CD14-positive monocyte (primary cell): ENCODE results near the gene MARCHF3. TPM values are rescaled to one million over a fixed set of nuclear protein-coding genes. Genes with fewer than 3 reads are reported as not detected.

Source experiments
- DNase-seq, 3 donors: peaks; one replicate each; pipeline ENCODE4 v3.0.0-alpha.2; 2011 to 2022
- H2AFZ ChIP-seq: 2 replicates; pipeline ENCODE4 v1.6.0; 2012; ENCODE audit warnings: mild to moderate bottlenecking, low read depth, low read length, inconsistent platforms; ENCODE audit not compliant: insufficient read depth, poor library complexity, severe bottlenecking
- H3K27ac ChIP-seq, 2 donors: 1 replicate in 1 of 2; 2 replicates in 1 of 2; pipeline ENCODE4 v1.5.1; 2012 to 2013; ENCODE audit warnings: low read length in 2 of 2, control low read depth in 1 of 2, inconsistent platforms in 1 of 2, low read depth in 1 of 2, mild to moderate bottlenecking in 1 of 2
- H3K27me3 ChIP-seq, 2 donors: one replicate each; pipeline versions ENCODE4 v1.6.0 to v1.6.1; 2011 to 2013; ENCODE audit warnings: low read length in 2 of 2; ENCODE audit not compliant: control insufficient read depth in 2 of 2, insufficient read depth in 2 of 2
- H3K36me3 ChIP-seq, 2 donors: replicated peaks in 1 of 2; 1 replicate in 1 of 2; 2 replicates in 1 of 2; pipeline versions ENCODE4 v1.5.1 to v1.6.1; 2012 to 2013; ENCODE audit warnings: low read length in 2 of 2, control low read depth in 1 of 2, inconsistent platforms in 1 of 2, mild to moderate bottlenecking in 1 of 2; ENCODE audit not compliant: insufficient read depth in 2 of 2, control insufficient read depth in 1 of 2
- H3K4me1 ChIP-seq, 2 donors: 1 replicate in 1 of 2; 2 replicates in 1 of 2; pipeline versions ENCODE4 v1.5.1 to v1.6.1; 2012 to 2013; ENCODE audit warnings: low read length in 2 of 2, control low read depth in 1 of 2, inconsistent platforms in 1 of 2, mild to moderate bottlenecking in 1 of 2, moderate library complexity in 1 of 2; ENCODE audit not compliant: insufficient read depth in 2 of 2, control insufficient read depth in 1 of 2
- H3K4me2 ChIP-seq: replicated peaks from 2 replicates; pipeline ENCODE3; 2012; ENCODE audit warnings: low read length, moderate library complexity, mild to moderate bottlenecking; ENCODE audit not compliant: poor library complexity, severe bottlenecking; ENCODE audit errors: extremely low read depth
- H3K4me3 ChIP-seq, 3 experiments: fragments of 200-600 bp in 1 of 3; sonication (generic) in 1 of 3; replicated peaks in 1 of 3; 1 replicate in 2 of 3; 2 replicates in 1 of 3; pipeline ENCODE4 v1.5.1; 2011 to 2013; ENCODE audit warnings: low read length in 3 of 3, mild to moderate bottlenecking in 3 of 3, control low read depth in 2 of 3, low read depth in 2 of 3, inconsistent platforms in 1 of 3, moderate library complexity in 1 of 3
- H3K79me2 ChIP-seq: 2 replicates; pipeline ENCODE4 v1.6.0; 2012; ENCODE audit warnings: mild to moderate bottlenecking, control low read depth, inconsistent platforms, low read length, moderate library complexity; ENCODE audit not compliant: insufficient read depth
- H3K9ac ChIP-seq: 2 replicates; pipeline ENCODE4 v1.6.0; 2017; ENCODE audit warnings: low read length, mild to moderate bottlenecking; ENCODE audit not compliant: insufficient read depth, poor library complexity, severe bottlenecking
- H3K9me3 ChIP-seq, 2 donors: replicated peaks in 1 of 2; 1 replicate in 1 of 2; 2 replicates in 1 of 2; pipeline versions ENCODE4 v1.5.1 to v1.6.1; 2012 to 2013; ENCODE audit warnings: low read length in 2 of 2, control low read depth in 1 of 2; ENCODE audit not compliant: control insufficient read depth in 1 of 2, insufficient read depth in 1 of 2
- H4K20me1 ChIP-seq: 2 replicates; pipeline ENCODE4 v1.6.0; 2012; ENCODE audit warnings: mild to moderate bottlenecking, low read length, control low read depth, moderate library complexity; ENCODE audit not compliant: insufficient read depth
- H3K27ac Mint-ChIP-seq, 7 donors: one replicate each; pipeline ENCODE4 v1.8.0; 2020; ENCODE audit warnings: mild to moderate bottlenecking in 7 of 7, mixed read lengths in 7 of 7, moderate library complexity in 6 of 7, inconsistent platforms in 2 of 7
- H3K27me3 Mint-ChIP-seq, 3 donors: one replicate each; pipeline ENCODE4 v1.8.0; 2021 to 2022; ENCODE audit warnings: low read depth in 3 of 3, mild to moderate bottlenecking in 3 of 3, mixed read lengths in 3 of 3, moderate library complexity in 3 of 3, inconsistent platforms in 1 of 3
- H3K36me3 Mint-ChIP-seq, 2 donors: one replicate each; pipeline ENCODE4 v1.8.0; 2020; ENCODE audit warnings: mixed read lengths in 2 of 2, inconsistent platforms in 1 of 2, mild to moderate bottlenecking in 1 of 2
- H3K4me1 Mint-ChIP-seq: one replicate; pipeline ENCODE4 v1.8.0; 2020; ENCODE audit warnings: mild to moderate bottlenecking, mixed read lengths
- H3K4me3 Mint-ChIP-seq, 2 donors: one replicate each; pipeline ENCODE4 v1.8.0; 2020; ENCODE audit warnings: mild to moderate bottlenecking in 2 of 2, mixed read lengths in 2 of 2, moderate library complexity in 1 of 2
- H3K9me3 Mint-ChIP-seq, 7 donors: one replicate each; pipeline ENCODE4 v1.8.0; 2020 to 2022; ENCODE audit warnings: mixed read lengths in 7 of 7, mild to moderate bottlenecking in 6 of 7, moderate library complexity in 6 of 7, inconsistent platforms in 2 of 7
- WGBS: methylation state at CpG from one replicate; pipeline ENCODE4 v1.1.5; 2013; ENCODE audit warnings: missing lambda C conversion rate; ENCODE audit not compliant: insufficient coverage; 5-methylcytosine and 5-hydroxymethylcytosine counted together
- intact Hi-C, 2 donors: fragments of 100-400 bp; cut with micrococcal nuclease; formaldehyde crosslinking; loops; one replicate each; pipeline versions ENCODE4 v1.15.0 to v1.15.1; 2023
- polyA plus RNA-seq, 3 donors: library from polyadenylated mRNA; depleted of rRNA in 1 of 3; unstranded in 2 of 3; stranded (reverse) in 1 of 3; fragments of 300-500 nt in 2 of 3; fragments of >200 nt in 1 of 3; fragmentation: Illumina TruSeq in 2 of 3; gene quantifications; 1 replicate in 2 of 3; 2 replicates in 1 of 3; pipeline ENCODE4 v1.2.3, GENCODE V29; 2012 to 2021
- TF ChIP-seq, protein P1 (sequence below): fragments of 200-600 bp; IDR thresholded peaks from one replicate; pipeline ENCODE4 v1.8.0; 2022; ENCODE audit warnings: antibody characterized with exemption, mild to moderate bottlenecking

MARCHF3 gene
- polyA plus RNA-seq, 3 donors: 0.88 to 1.6 (median 0.96) TPM

DNA sequence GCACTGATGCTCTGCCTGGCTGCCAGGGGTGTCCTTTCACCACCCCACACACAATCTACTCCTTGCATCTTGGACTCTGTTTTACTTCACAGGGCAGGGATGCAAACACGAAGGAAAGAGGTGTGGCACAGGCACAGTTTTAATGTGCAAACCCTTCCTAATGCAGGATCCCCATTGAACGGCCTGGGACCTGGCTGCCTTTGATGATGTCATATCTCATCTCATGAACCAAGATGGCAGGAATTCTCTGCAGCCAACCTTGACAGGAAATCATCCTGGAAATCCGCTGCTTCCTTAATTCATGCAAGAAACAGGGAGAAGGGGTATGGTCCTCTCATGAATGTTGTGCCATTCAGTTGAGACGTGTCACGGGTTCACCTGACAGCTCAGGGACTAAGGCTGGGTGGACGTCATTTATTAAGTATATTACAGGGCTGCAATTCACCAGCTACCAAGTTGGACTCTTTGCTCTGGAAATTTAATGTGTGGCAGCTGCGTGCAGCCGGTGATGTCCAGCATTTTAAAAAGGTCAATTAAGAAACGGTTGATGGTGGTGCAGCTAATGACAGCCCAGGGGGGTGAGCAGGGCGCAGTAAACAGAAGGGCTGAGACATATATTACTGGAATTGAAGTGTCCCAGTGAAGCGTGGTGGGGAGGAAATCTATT, 161.9 kb downstream of the MARCHF3 start:
- H3K27me3 ChIP-seq: peaks cover 0 to 8% of the 10 kb centered on the region in 2 donors
- H3K4me3 ChIP-seq: no peak overlapping the region
- peak overlapping the region; percentile 21 for H3K9ac ChIP-seq
- H3K4me1 ChIP-seq: peaks cover 18 to 27% of the 10 kb centered on the region in 2 donors
- Mint-ChIP-seq H3K9me3 (peaks cover 0 to 6% (median 0%) of the 10 kb centered on the region in 7 donors), H3K36me3 (peaks cover 17 to 51% of the 10 kb centered on the region in 2 donors), H3K4me1 (peaks cover 26% of the 10 kb centered on the region), H3K27me3 (peaks cover 6 to 21% (median 7%) of the 10 kb centered on the region in 3 donors), H3K4me3 (no peak overlapping the region), H3K27ac (no peak overlapping the region)
- H3K36me3 ChIP-seq: peaks cover 0 to 12% of the 10 kb centered on the region in 2 donors
- WGBS: 57% methylated on average over 11 of the region's 11 CpGs
- no peak overlapping the region for H2AFZ ChIP-seq
- no peaks in the 10 kb centered on the region for H3K79me2 ChIP-seq
- H3K9me3 ChIP-seq: no peaks in the 10 kb centered on the region
- intact Hi-C loops: no loop called here
- no peaks in the 10 kb centered on the region for H4K20me1 ChIP-seq
- no peak overlapping the region for H3K4me2 ChIP-seq
- no peak overlapping the region for H3K27ac ChIP-seq
- no peak for DNase-seq
- TF ChIP-seq, protein P1, sequence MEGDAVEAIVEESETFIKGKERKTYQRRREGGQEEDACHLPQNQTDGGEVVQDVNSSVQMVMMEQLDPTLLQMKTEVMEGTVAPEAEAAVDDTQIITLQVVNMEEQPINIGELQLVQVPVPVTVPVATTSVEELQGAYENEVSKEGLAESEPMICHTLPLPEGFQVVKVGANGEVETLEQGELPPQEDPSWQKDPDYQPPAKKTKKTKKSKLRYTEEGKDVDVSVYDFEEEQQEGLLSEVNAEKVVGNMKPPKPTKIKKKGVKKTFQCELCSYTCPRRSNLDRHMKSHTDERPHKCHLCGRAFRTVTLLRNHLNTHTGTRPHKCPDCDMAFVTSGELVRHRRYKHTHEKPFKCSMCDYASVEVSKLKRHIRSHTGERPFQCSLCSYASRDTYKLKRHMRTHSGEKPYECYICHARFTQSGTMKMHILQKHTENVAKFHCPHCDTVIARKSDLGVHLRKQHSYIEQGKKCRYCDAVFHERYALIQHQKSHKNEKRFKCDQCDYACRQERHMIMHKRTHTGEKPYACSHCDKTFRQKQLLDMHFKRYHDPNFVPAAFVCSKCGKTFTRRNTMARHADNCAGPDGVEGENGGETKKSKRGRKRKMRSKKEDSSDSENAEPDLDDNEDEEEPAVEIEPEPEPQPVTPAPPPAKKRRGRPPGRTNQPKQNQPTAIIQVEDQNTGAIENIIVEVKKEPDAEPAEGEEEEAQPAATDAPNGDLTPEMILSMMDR: no peak

DNA sequence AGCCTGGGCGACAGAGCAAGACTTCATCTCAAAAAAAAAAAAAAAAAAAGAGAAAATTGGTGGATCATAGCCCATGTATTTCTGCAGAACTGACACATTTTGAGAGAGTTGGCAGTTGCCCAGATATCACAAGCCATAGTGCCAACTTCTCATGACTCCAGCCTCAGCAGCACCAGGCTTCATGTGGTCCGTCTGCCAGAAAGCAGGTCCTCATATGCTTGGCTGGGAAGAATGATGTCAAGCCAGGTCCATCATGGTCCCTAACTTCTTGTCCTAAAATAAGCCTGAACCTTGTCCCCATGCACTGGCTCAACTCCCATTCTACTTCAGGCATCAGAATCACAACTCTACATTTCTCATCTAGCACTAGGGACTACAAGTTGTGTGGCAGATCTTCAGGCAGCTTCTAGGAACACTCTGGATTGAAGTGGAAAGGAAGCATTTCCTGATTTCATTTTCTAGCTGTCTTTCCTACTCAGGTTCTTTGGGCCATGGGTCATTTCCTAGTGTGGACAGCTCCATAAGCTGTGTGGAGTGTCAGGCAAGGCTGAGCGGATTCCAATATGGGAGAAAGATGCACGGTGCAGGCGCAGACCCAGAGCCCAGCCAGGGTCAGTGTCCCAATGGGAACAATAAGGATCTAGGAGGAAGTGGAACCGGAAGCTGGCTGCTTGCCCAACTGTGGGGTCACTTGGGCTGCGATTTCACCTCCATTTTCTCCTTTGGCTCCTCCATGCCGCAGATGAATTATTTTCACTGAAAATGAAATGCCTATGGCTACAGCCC, 163.3 kb downstream of the MARCHF3 start:
- Mint-ChIP-seq H3K27ac (peak overlapping the region in 2 of 7 donors; percentile 31 to 64), H3K4me3 (no peak overlapping the region)

More for the DNA sequence above, 163.3 kb downstream of the MARCHF3 start:
- TF ChIP-seq, protein P1: no peak
- Histone ChIP-seq H2AFZ (no peak overlapping the region), H4K20me1 (no peaks in the 10 kb centered on the region), H3K79me2 (no peaks in the 10 kb centered on the region), H3K27ac (no peak overlapping the region), H3K4me1 (peaks cover 18 to 27% of the 10 kb centered on the region in 2 donors), H3K9me3 (no peaks in the 10 kb centered on the region), H3K36me3 (peaks cover 0 to 15% of the 10 kb centered on the region in 2 donors), H3K4me2 (no peak overlapping the region), H3K9ac (no peak overlapping the region), H3K27me3 (peaks cover 0 to 8% of the 10 kb centered on the region in 2 donors), H3K4me3 (no peak overlapping the region)
- Mint-ChIP-seq H3K36me3 (peaks cover 14 to 43% of the 10 kb centered on the region in 2 donors), H3K4me1 (peaks cover 26% of the 10 kb centered on the region), H3K27me3 (peaks cover 7 to 21% (median 7%) of the 10 kb centered on the region in 3 donors), H3K9me3 (peaks cover 0 to 6% (median 0%) of the 10 kb centered on the region in 7 donors)
- intact Hi-C loops: no loop called here
- DNase-seq: peak in 1 of 3 donors; percentile 17
- 100% methylated on average over 2 of the region's 8 CpGs for WGBS
